Measurements from ENCODE around the gene C1QTNF12. TPM values are rescaled to one million over a fixed set of nuclear protein-coding genes. Genes with fewer than 3 reads are reported as not detected.

The C1QTNF12 gene
- total RNA-seq, 1 donor from 2014 or later = 2.5 TPM

DNA sequence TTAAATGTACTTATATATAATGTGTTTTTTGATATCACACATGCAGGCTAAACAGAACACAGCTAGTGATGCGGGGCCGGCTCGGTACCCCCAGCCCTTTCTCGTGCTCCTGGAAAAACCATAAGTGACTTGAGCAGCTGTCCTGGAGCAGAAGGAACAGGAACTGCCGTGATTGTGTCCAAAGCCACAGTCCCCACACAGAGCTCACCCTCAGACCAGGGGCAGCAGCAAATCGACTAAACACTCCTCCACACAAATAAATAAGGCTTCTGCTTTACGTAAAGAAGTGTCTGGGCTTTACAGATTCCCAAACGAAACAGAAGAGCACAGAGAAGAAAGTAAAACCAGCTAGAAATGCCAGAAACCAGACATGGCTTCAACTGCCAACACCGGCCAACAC, 17.5 kb upstream of the C1QTNF12 start:
- Mint-ChIP-seq H3K27ac (no peak overlapping the region), H3K9me3 (no peaks in the 10 kb centered on the region), H3K4me1 (ENCODE audit: unreplicated experiment) (no peaks in the 10 kb centered on the region), H3K36me3 (peaks cover 5% of the 10 kb centered on the region), H3K4me3 (no peak overlapping the region), H3K27me3 (no peaks in the 10 kb centered on the region)
- DNase-seq (ENCODE audit: extremely low spot score, unreplicated experiment) = no peak
- no peak for TF ChIP-seq CTCF (conservative IDR thresholded peaks at IDR 0.05)

DNA sequence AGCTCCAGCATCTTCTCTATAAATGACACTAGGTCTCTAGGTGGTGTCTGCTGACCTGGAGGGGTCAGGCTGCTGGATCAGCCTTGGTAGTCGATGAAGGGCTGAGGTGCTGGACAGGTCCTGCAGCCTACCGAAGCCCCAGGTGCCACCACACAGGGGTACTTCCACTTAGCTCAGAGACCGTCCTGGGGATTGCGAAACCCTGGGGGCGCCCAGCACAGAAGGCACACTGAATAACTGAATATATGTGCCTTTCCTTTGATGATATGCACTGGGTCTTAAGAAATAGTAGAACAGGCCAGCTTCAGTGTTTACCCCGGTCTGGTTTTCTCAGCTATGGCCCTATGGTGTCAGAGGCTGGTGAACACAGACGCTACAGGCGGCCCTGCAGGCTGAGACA, 16.2 kb upstream of the C1QTNF12 start:
- H3K27ac Mint-ChIP-seq = no peak overlapping the region
- no peak for TF ChIP-seq CTCF (conservative IDR thresholded peaks at IDR 0.05)
- H3K27me3 Mint-ChIP-seq = no peaks in the 10 kb centered on the region
- DNase-seq (ENCODE audit: extremely low spot score, unreplicated experiment) = no peak
- H3K4me3 Mint-ChIP-seq = no peak overlapping the region
- peaks cover 6% of the 10 kb centered on the region for H3K36me3 Mint-ChIP-seq
- no peaks in the 10 kb centered on the region for H3K4me1 Mint-ChIP-seq (ENCODE audit: unreplicated experiment)
- no peaks in the 10 kb centered on the region for H3K9me3 Mint-ChIP-seq

DNA sequence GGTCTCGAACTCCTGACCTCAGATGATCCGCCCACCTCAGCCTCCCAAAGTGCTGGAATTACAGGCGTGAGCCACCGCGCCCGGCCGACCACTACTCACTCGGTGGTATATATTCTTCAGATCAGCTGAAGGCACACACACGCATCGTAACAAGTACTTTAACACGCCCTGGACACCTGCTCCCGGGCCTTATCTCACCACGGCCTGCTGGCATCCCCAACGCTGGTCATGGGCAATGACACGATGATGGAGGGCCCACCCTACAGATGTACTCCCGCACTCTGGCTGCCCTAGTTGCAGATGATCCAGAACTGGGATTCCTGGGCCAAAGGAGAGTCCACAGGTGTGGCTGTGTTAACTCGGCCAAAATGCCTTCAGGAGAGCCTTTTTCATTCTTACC, 15.5 kb upstream of the C1QTNF12 start:
- H3K4me1 Mint-ChIP-seq (ENCODE audit: unreplicated experiment) = no peaks in the 10 kb centered on the region
- no peak overlapping the region for H3K27ac Mint-ChIP-seq
- no peaks in the 10 kb centered on the region for H3K9me3 Mint-ChIP-seq
- H3K36me3 Mint-ChIP-seq = peaks cover 8% of the 10 kb centered on the region
- H3K27me3 Mint-ChIP-seq = no peaks in the 10 kb centered on the region
- H3K4me3 Mint-ChIP-seq = no peak overlapping the region
- no peak for TF ChIP-seq CTCF (conservative IDR thresholded peaks at IDR 0.05)
- no peak for DNase-seq (ENCODE audit: extremely low spot score, unreplicated experiment)

GRCh38 chr1:1260843-1261560, 14.5 kb upstream of the C1QTNF12 start:
- no peaks in the 10 kb centered on the region for H3K4me1 Mint-ChIP-seq (ENCODE audit: unreplicated experiment)
- DNase-seq (ENCODE audit: extremely low spot score, unreplicated experiment) = no peak
- H3K27me3 Mint-ChIP-seq = no peaks in the 10 kb centered on the region
- no peak overlapping the region for H3K27ac Mint-ChIP-seq
- H3K9me3 Mint-ChIP-seq = no peaks in the 10 kb centered on the region
- H3K36me3 Mint-ChIP-seq = peaks cover 11% of the 10 kb centered on the region
- H3K4me3 Mint-ChIP-seq = no peak overlapping the region
- TF ChIP-seq CTCF (conservative IDR thresholded peaks at IDR 0.05) = no peak

- Mint-ChIP-seq H3K27ac (peak overlapping the region; percentile 26), H3K4me3 (no peak overlapping the region)
Observed at GRCh38 chr1:1259951-1260600, 13.6 kb upstream of the C1QTNF12 start.

More at GRCh38 chr1:1259951-1260600, 13.6 kb upstream of the C1QTNF12 start:
- no peaks in the 10 kb centered on the region for H3K27me3 Mint-ChIP-seq
- TF ChIP-seq CTCF (conservative IDR thresholded peaks at IDR 0.05) = no peak
- no peaks in the 10 kb centered on the region for H3K4me1 Mint-ChIP-seq (ENCODE audit: unreplicated experiment)
- peaks cover 12% of the 10 kb centered on the region for H3K36me3 Mint-ChIP-seq
- H3K9me3 Mint-ChIP-seq = no peaks in the 10 kb centered on the region
- no peak for DNase-seq (ENCODE audit: extremely low spot score, unreplicated experiment)
